GM08714 (cell line): ENCODE data around the gene FAM228B.
"Not testable (repeated sequence)": the region's sequence is repeated elsewhere in the genome, so short reads cannot be mapped to it uniquely, and the experiment has no call there.

ENCODE experiments used
- H3K4me3 ChIP-seq: fragments of 200-500 bp; sonication (Bioruptor generic); 2 replicates; pipeline ENCODE4 v1.5.1; 2014; ENCODE audit warnings: mild to moderate bottlenecking, low read length, inconsistent platforms
- ZNF274 ChIP-seq: IDR thresholded peaks from 2 replicates; pipeline ENCODE4 v1.6.1; 2012; ENCODE audit warnings: mild to moderate bottlenecking, low read depth, low read length

Gene FAM228B

DNA sequence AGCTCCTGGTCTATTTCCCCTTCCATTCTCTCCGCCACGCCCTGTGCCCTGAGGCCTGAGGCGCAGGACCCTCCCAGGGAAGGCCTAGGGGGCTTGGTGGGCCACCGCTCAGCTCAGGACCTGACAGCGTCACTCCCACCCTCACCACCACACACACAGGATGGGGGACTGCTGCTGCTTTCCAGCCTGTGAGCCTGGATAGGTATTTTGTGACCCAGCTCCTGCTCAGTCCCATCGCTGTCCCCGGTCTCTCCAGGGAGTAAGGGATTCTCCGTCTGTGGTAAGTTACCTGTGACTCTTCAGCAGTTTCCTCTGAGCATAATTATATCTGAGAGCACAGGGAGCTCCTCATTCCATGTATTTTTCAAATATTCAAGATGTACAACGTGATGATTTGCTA is 67.9 kb downstream of the FAM228B start:
- TF ChIP-seq ZNF274, result no peak
- no peak overlapping the region for H3K4me3 ChIP-seq

DNA sequence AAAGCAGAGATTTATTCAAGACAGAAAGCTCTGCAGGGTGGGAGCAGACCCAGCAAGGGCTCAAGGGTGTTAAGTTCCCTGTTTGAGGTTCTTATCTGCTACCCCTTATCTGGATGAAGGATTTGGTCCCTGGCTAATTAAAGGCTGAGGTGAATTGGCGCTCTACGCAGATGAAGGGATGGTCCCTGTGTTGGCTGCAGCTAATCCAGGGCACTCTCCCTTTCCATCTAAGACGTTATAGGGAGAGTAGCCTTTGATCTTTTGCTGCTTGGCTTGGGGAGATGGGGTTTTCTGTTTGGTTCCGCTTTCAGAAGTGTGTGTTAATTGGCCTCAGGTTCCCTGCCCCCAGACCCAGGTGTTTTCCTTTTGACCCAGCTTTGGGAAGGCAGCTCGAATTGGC is 68.6 kb downstream of the FAM228B start:
- TF ChIP-seq ZNF274, result no peak
- H3K4me3 ChIP-seq, result no peak overlapping the region

DNA sequence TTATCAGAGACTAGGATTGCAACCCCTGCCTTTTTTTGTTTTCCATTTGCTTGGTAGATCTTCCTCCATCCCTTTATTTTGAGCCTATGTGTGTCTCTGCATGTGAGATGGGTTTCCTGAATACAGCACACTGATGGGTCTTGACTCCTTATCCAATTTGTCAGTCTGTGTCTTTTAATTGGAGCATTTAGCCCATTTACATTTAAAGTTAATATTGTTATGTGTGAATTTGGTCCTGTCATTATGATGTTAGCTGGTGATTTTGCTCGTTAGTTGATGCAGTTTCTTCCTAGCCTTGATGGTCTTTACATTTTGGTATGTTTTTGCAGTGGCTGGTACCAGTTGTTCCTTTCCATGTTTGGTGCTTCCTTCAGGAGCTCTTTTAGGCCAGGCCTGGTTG is 73.9 kb downstream of the FAM228B start:
- not testable (repeated sequence) for H3K4me3 ChIP-seq

GRCh38 chr2:24199968-24200590 is 76.8 kb downstream of the FAM228B start:
- H3K4me3 ChIP-seq, result no peak overlapping the region
- no peak for TF ChIP-seq ZNF274

- no peak overlapping the region for H3K4me3 ChIP-seq
- TF ChIP-seq ZNF274, result no peak
Observed at GRCh38 chr2:24200799-24201198, 77.5 kb downstream of the FAM228B start.

GRCh38 chr2:24203029-24203786 is 79.9 kb downstream of the FAM228B start:
- no peak for TF ChIP-seq ZNF274

GRCh38 chr2:24203787-24204150 is 80.5 kb downstream of the FAM228B start:
- H3K4me3 ChIP-seq, result no peak overlapping the region
- no peak for TF ChIP-seq ZNF274

More at GRCh38 chr2:24203029-24203786, 79.9 kb downstream of the FAM228B start:
- no peak overlapping the region for H3K4me3 ChIP-seq

- TF ChIP-seq ZNF274, result no peak
- no peak overlapping the region for H3K4me3 ChIP-seq
Observed at GRCh38 chr2:24204505-24204904, 81.2 kb downstream of the FAM228B start.

DNA sequence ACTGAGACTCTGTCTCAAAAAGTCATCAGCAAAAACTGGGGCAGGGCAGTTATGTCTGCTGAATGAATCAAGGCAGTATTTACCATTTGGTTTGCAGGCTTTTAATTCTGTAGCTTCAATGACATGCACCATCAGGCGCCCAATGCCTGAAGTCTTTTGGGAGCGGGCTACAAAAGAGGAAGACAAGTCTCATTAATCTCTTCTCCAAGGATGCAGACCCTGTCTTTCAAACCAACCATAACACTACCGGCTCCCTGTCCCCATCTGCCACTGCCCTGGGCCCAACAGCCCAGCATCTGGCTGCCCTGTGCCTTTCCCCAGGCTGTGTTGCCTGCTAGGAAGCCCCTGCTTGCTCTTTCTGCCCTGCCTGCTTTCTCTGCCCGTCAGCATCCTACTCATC is 81.9 kb downstream of the FAM228B start:
- no peak for TF ChIP-seq ZNF274
- H3K4me3 ChIP-seq, result no peak overlapping the region

DNA sequence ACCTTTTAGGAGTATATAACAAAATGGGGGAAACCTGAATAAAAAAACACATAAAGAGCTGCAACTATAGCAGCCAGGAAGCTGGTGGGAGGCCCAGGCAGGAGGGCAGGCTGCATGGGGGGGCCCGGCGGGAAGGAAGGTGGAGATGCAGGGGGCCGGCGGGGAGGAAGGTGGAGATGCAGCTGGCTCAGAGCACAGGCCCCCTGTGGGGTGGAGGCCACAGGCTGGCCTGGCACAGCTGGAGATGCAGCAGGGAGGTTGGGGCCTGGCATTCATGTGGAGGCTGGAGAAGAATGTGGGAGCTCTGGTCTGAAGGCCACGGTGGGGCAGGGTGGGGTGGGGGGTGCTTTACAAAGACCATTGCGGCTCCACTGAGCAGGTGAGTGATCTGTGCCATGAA is 83.0 kb downstream of the FAM228B start:
- no peak overlapping the region for H3K4me3 ChIP-seq
- no peak for TF ChIP-seq ZNF274

DNA sequence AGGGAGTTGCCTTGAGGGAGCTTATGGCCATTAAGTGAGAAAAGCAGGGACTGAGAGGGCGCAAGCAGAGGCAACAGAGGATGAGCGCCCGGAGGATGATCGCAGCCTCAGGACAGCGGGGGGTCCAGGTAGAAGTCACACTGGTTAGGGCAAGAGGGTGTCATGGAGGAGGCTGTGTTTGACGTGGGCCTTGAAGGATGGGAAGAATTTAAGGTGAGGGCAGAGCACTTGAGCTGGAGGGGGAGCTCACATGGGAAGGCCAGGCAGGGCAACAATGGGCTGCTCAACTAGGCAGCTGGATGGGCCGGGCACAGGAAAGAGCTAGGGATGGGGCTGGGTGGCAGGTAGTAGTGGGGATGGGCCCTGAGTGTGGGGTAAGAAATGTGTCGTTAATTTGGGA is 83.4 kb downstream of the FAM228B start:
- no peak overlapping the region for H3K4me3 ChIP-seq
- no peak for TF ChIP-seq ZNF274

GRCh38 chr2:24207359-24207758 is 84.1 kb downstream of the FAM228B start:
- H3K4me3 ChIP-seq, result no peak overlapping the region
- no peak for TF ChIP-seq ZNF274

DNA sequence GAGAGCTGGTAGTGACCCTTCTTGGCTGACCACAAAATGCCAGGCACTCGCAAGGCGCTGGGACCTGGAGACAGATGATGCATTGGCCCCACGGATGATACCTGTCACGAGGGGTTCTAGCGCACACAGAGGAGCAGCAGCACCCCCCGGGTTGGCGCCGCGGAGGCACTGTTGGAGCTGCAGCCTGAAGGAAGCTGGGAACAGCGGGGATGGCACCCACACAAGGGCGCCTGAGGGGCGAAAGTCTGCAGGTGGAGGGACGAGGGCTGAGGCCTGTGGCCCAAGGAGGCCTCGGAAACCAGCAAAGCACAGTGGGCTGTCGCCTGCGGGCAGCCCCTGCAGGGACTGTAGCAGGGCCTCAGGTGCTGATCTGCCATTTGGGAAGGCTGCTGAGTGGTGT is 85.2 kb downstream of the FAM228B start:
- no peak for TF ChIP-seq ZNF274
- H3K4me3 ChIP-seq, result no peak overlapping the region

DNA sequence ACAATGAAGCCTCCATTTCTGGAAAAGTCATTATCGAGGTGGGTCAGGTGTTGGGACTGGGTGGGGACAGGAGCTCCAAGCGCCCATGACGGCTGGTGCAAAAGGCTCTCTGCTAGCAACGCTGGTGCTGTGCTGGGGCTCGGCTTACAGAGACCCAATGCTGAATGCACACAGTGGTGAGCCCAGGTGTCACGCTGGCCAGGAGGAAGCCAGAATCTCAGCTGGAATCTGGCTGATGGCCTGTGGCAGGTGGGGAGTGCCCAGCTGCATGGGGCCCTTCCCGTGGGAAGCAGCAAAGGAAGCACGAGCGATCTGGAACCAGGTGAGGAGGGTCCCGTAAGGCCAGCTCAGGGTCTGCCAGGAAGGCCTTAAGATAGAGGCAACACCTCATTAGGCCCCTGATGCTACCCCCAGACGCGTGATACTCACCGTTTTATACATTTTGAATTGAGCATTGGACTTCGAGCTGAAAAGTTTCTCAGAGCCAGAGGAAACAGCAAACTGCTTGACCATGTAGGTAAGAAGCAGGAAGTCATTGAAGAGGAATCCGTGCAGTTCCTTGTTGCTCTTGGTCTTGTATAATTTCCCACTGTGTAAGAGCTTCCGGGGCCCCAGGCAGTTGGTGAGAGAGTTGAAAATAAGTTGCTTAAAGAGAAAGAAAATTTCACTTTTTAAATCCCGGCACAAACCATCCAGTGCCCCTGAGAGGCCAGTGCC is 86.3 kb downstream of the FAM228B start:
- no peak for TF ChIP-seq ZNF274
- no peak overlapping the region for H3K4me3 ChIP-seq

- TF ChIP-seq ZNF274, result no peak
Observed at GRCh38 chr2:24210106-24210455, 86.8 kb downstream of the FAM228B start.

More at GRCh38 chr2:24210106-24210455, 86.8 kb downstream of the FAM228B start:
- H3K4me3 ChIP-seq, result no peak overlapping the region
